ENCODE measurements around the gene SLC38A7. TPM values are rescaled to one million over a fixed set of nuclear protein-coding genes. Genes with fewer than 3 reads are reported as not detected.

SLC38A7 gene, protein sequence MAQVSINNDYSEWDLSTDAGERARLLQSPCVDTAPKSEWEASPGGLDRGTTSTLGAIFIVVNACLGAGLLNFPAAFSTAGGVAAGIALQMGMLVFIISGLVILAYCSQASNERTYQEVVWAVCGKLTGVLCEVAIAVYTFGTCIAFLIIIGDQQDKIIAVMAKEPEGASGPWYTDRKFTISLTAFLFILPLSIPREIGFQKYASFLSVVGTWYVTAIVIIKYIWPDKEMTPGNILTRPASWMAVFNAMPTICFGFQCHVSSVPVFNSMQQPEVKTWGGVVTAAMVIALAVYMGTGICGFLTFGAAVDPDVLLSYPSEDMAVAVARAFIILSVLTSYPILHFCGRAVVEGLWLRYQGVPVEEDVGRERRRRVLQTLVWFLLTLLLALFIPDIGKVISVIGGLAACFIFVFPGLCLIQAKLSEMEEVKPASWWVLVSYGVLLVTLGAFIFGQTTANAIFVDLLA
- polyA plus RNA-seq (2012; ENCODE audit: insufficient read length, low read depth): 19.5 TPM

DNA sequence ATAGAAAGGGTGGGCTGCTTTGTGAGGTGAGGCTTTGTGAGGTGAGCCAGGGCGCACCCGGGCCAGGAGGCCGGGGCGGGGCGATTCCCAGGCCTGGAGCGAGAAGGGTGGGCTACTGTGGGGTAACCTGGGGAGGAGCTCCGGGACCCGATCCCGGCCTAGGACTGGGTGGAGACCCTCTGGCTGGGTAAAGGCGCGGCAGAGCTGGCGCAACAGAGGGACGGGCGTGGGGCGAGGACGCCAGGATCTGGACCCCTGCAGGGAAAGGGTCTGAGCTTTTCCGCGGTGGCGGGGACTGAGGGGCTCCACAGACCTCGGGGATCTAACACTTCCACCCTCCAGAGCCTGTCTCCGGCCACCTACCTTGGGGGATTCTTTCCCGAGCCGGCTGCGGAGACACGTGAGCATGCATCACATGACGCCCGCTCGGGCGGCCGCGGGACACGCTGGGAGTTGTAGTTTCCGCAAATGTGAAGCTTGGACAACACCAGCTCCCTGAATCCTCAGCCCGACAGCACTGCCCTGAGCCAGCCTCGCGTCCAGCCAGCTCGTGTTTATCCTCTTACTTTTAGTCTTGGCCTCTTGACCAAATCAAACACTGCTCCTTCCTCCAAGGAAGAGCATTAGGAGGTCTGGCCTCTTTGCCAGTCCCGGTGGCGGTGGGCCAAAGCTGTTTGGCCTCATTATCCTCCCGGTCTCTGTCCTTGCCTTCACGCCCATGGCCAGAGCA lies at the start of gene SLC38A7:
Gene SLC38A7 (minus strand): TSS at position 417 of the 730 bp plus-strand sequence. CDS start 4,644 bp downstream, outside the sequence.
- TF ChIP-seq SIN3A (IDR thresholded peaks at IDR 0.05; ENCODE audit: borderline replicate concordance, insufficient read depth, low read length) (peak; percentile 96; the same call in 1 of the 2 replicates), TAF1 (IDR thresholded peaks at IDR 0.05; ENCODE audit: borderline replicate concordance, insufficient read depth, low read length) (peak; percentile 82; the same call in 1 of the 2 replicates), POLR2AphosphoS5 (IDR thresholded peaks at IDR 0.05; ENCODE audit: low read depth, low read length) (peak; percentile 65), FOXP2 (optimal IDR thresholded peaks at IDR 0.05; ENCODE audit: borderline replicate concordance, extremely low read depth, extremely low read length, insufficient read depth) (no peak)
- TF ChIP-seq, protein P1, sequence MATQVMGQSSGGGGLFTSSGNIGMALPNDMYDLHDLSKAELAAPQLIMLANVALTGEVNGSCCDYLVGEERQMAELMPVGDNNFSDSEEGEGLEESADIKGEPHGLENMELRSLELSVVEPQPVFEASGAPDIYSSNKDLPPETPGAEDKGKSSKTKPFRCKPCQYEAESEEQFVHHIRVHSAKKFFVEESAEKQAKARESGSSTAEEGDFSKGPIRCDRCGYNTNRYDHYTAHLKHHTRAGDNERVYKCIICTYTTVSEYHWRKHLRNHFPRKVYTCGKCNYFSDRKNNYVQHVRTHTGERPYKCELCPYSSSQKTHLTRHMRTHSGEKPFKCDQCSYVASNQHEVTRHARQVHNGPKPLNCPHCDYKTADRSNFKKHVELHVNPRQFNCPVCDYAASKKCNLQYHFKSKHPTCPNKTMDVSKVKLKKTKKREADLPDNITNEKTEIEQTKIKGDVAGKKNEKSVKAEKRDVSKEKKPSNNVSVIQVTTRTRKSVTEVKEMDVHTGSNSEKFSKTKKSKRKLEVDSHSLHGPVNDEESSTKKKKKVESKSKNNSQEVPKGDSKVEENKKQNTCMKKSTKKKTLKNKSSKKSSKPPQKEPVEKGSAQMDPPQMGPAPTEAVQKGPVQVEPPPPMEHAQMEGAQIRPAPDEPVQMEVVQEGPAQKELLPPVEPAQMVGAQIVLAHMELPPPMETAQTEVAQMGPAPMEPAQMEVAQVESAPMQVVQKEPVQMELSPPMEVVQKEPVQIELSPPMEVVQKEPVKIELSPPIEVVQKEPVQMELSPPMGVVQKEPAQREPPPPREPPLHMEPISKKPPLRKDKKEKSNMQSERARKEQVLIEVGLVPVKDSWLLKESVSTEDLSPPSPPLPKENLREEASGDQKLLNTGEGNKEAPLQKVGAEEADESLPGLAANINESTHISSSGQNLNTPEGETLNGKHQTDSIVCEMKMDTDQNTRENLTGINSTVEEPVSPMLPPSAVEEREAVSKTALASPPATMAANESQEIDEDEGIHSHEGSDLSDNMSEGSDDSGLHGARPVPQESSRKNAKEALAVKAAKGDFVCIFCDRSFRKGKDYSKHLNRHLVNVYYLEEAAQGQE (IDR thresholded peaks at IDR 0.05; ENCODE audit: insufficient read depth in 1 of 2, low read depth in 2 of 2, low read length in 2 of 2): 0 out of 4 replicates have a peak, but pooled peaks of 1 of the 2 experiments have one; percentile 14

DNA sequence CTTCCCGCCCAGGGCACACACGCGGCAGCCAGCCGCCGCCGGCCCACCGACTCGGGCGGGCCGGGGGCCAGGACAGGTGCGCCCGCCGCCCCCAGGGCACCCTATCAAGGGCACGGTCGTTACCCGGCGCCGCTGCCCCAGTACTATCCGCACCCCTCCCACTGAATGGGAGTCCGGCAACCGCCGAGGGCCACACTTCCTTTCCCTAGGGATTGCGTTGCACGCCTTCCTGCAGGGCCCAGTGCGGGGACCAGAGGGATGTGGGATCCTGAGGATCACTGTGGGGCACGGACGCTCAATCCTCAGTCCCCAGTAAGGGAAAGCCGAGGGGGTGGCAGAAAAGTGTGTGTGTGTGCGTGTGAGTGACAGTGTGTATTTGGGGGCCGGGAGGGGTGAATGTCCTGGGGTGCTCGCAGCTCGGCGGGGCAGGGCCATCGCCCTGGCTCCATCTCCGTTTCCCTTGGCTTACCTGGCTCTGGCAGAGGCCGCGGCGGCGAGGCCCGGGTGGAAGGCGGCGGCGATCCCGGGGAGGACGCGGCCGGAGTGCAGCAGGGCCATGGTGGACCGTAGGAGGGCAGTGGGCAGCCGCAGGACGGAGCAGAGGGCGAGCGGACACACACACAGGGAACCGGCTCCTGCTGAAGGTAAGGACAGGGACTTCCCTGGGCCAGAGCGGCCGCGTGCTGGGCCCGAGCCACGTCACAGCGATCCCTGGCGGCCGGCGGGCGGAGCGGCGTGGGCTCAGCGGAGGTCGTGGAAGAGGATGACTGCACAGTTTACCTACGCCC lies 49.3 kb upstream of the SLC38A7 start, which contains the start of gene GOT2:
Gene GOT2 (minus strand): TSS at position 646 of the 788 bp plus-strand sequence. CDS start 88 bp downstream, at position 558.
- peak; percentile 69 for TF ChIP-seq FOXP2 (optimal IDR thresholded peaks at IDR 0.05; ENCODE audit: borderline replicate concordance, extremely low read depth, extremely low read length, insufficient read depth)
- TF ChIP-seq POLR2AphosphoS5 (IDR thresholded peaks at IDR 0.05; ENCODE audit: low read depth, low read length): peak; percentile 83
- peak; percentile 90 for TF ChIP-seq TAF1 (IDR thresholded peaks at IDR 0.05; ENCODE audit: borderline replicate concordance, insufficient read depth, low read length)
- TF ChIP-seq SIN3A (IDR thresholded peaks at IDR 0.05; ENCODE audit: borderline replicate concordance, insufficient read depth, low read length): peak; percentile 88; the same call in 1 of the 2 replicates
- TF ChIP-seq, protein P1 (IDR thresholded peaks at IDR 0.05; ENCODE audit: insufficient read depth in 1 of 2, low read depth in 2 of 2, low read length in 2 of 2): no peak

DNA sequence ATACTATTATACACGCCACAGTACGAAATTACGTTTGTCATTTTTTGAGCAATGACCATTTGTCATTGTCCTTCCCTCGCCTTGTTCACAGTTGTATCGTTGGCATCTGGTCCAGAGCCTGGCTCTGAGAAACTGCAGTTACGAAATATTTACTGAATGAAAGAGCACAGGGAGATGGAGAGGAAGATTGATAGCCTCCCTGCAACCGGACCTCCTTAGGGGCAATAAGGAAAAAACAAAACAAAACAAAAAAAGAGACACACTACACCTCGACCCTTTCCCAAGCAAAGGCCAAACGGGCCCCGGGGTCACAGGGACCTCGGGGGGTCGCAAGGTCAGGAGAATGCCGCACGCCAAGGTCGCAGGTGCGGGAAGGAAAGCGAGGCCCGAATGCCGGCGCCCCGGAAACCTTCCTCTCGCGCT lies 48.7 kb upstream of the SLC38A7 start:
- TF ChIP-seq TAF1 (IDR thresholded peaks at IDR 0.05; ENCODE audit: borderline replicate concordance, insufficient read depth, low read length) (no peak), FOXP2 (optimal IDR thresholded peaks at IDR 0.05; ENCODE audit: borderline replicate concordance, extremely low read depth, extremely low read length, insufficient read depth) (no peak), SIN3A (IDR thresholded peaks at IDR 0.05; ENCODE audit: borderline replicate concordance, insufficient read depth, low read length) (no peak), POLR2AphosphoS5 (IDR thresholded peaks at IDR 0.05; ENCODE audit: low read depth, low read length) (no peak)
- TF ChIP-seq, protein P1 (IDR thresholded peaks at IDR 0.05; ENCODE audit: insufficient read depth in 1 of 2, low read depth in 2 of 2, low read length in 2 of 2): no peak

DNA sequence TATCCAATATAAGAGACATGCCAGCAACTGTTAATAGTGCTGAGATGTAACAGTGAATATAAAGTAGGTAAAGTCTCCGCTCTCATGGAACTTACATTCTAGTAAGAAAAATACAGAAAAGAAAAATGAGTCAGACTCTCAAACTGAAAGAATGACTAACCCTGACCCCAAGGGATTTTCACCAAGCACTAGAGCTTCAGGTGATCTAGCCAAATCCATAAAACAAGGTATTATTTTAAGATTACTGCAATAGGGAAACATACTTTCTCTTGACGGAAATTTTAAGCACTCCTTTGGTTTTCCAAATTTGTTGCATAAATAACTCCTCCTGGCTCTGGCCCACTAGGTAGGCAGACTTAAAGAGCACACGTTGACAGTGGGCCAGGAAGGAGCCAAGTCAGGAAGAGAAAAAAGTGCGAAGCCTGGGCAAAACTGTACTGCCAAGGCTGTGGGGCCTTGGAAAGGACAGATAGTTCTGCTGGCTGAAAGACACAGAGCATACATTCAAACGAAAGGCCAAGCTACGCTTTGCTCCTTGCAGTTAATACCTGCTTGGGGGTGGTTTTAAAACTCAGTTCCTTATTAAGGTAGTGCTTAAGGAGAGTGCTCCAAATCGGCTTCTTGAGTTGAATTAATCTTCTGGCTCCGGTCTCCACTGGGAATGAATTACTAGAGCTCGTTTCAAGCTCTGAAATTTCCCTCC lies 48.1 kb upstream of the SLC38A7 start:
- TF ChIP-seq, protein P1 (IDR thresholded peaks at IDR 0.05; ENCODE audit: insufficient read depth in 1 of 2, low read depth in 2 of 2, low read length in 2 of 2): no peak
- TF ChIP-seq POLR2AphosphoS5 (IDR thresholded peaks at IDR 0.05; ENCODE audit: low read depth, low read length) (no peak), FOXP2 (optimal IDR thresholded peaks at IDR 0.05; ENCODE audit: borderline replicate concordance, extremely low read depth, extremely low read length, insufficient read depth) (no peak), TAF1 (IDR thresholded peaks at IDR 0.05; ENCODE audit: borderline replicate concordance, insufficient read depth, low read length) (no peak)
